ENCODE measurements around the gene WARS2. TPM values are rescaled to one million over a fixed set of nuclear protein-coding genes. Genes with fewer than 3 reads are reported as not detected.
A peak's percentile ranks its signal among the peaks of the same experiment; 100 is the strongest.

WARS2 gene
- total RNA-seq, result 10 to 100 TPM in 2 of 4 donors, 1 to 10 TPM in 2; 5.8 to 12.6 (median 10.0) TPM

DNA sequence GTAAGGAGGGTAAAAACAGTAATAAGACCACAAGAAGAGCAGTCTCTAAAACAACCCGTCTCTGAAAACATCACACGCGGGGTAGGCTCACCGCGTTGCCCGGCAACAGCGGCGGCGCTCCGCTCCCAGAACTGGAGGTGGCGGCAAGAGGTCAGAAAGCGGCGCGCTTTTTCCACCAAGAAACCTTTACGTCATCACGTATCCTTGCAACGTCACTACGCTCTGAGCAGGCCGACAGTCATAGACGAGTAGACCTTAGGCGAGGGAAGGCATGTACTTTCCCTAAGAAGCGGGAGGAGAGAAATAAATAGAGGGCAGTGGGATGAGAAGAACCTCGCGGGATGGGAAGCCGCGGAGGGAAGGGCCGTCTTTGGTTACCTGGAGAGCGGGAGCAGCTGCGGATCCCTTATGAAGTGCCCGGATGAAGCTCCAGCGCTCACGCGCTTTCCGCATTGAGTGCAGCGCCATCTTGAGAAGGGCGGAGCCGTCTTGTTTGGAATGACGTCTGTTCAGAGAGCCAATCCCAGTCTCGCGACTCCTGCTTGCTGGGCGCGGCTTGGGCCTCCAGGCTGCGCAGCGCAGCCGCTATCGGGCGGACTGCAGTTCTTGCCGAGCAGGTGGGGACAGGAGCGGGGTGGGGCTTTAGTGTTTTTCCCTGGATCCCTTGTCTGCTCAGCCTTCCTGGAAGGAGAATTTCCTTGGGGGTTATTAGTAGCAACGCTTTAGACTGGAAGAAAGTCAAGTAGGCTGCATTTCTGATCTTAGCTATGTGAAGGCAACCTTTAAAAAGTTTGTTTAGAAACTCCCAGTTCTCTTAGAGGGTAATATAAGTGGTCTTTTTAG, at the start of gene WARS2:
Gene WARS2, minus strand, starts transcription at position 477 of the 843 bp plus-strand sequence. Its CDS starts 9 bp downstream, at position 468.
- Histone ChIP-seq H3K4me1 (peaks cover 17 to 33% (median 24%) of the 10 kb centered on the region in 4 donors), H3K27me3 (no peaks in the 10 kb centered on the region), H3K27ac (replicated peaks in 1 of 4) (peak within 1 kb of the TSS; percentile 92 to 96 (median 94)), H3K4me3 (peak within 1 kb of the TSS; percentile 54 to 66 (median 62)), H3K9me3 (no peaks in the 10 kb centered on the region), H3K36me3 (peaks cover 0 to 12% (median 4%) of the 10 kb centered on the region in 4 donors)
- TF ChIP-seq, protein P1, sequence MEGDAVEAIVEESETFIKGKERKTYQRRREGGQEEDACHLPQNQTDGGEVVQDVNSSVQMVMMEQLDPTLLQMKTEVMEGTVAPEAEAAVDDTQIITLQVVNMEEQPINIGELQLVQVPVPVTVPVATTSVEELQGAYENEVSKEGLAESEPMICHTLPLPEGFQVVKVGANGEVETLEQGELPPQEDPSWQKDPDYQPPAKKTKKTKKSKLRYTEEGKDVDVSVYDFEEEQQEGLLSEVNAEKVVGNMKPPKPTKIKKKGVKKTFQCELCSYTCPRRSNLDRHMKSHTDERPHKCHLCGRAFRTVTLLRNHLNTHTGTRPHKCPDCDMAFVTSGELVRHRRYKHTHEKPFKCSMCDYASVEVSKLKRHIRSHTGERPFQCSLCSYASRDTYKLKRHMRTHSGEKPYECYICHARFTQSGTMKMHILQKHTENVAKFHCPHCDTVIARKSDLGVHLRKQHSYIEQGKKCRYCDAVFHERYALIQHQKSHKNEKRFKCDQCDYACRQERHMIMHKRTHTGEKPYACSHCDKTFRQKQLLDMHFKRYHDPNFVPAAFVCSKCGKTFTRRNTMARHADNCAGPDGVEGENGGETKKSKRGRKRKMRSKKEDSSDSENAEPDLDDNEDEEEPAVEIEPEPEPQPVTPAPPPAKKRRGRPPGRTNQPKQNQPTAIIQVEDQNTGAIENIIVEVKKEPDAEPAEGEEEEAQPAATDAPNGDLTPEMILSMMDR (IDR thresholded peaks at IDR 0.05), result no peak
- TF ChIP-seq EP300 (IDR thresholded peaks at IDR 0.05), result no peak
- peak; percentile 88 to 97 for TF ChIP-seq POLR2AphosphoS5 (IDR thresholded peaks at IDR 0.05)
- peak; percentile 40 for TF ChIP-seq POLR2A (IDR thresholded peaks at IDR 0.05; ENCODE audit: low read depth)
- 0% methylated on average over 47 of the region's 50 CpGs for WGBS
- peak; percentile 98 for DNase-seq (ENCODE audit: extremely low spot score)
- intact Hi-C loops (cut with DNase I), result loop anchor here (10.0 kb wide), 1 partner anchor 514 kb away; no protein-coding TSS in a partner anchor

- Histone ChIP-seq H3K27me3 (no peaks in the 10 kb centered on the region), H3K36me3 (no peaks in the 10 kb centered on the region), H3K9me3 (no peaks in the 10 kb centered on the region), H3K4me3 (no peak overlapping the region), H3K4me1 (no peaks in the 10 kb centered on the region), H3K27ac (replicated peaks in 1 of 4) (no peak overlapping the region)
- DNase-seq (ENCODE audit: extremely low spot score), result no peak
- TF ChIP-seq, protein P1 (IDR thresholded peaks at IDR 0.05), result no peak
- TF ChIP-seq EP300 (IDR thresholded peaks at IDR 0.05) (no peak), POLR2A (IDR thresholded peaks at IDR 0.05; ENCODE audit: low read depth) (no peak)
- 50% methylated on average over 3 of the region's 3 CpGs for WGBS
- intact Hi-C loops (cut with DNase I), result no loop called here
Measured at GRCh38 chr1:119188926-119189325, 48.5 kb upstream of the WARS2 start.

GRCh38 chr1:119187416-119187815, 47.0 kb upstream of the WARS2 start:
- WGBS, result 84% methylated on average over 2 of the region's 2 CpGs
- DNase-seq (ENCODE audit: extremely low spot score), result no peak
- Histone ChIP-seq H3K27ac (replicated peaks in 1 of 4) (no peak overlapping the region), H3K9me3 (no peaks in the 10 kb centered on the region), H3K4me3 (no peak overlapping the region), H3K4me1 (no peaks in the 10 kb centered on the region), H3K27me3 (no peaks in the 10 kb centered on the region), H3K36me3 (no peaks in the 10 kb centered on the region)
- intact Hi-C loops (cut with DNase I), result no loop called here
- no peak for TF ChIP-seq EP300 (IDR thresholded peaks at IDR 0.05)
- TF ChIP-seq, protein P1 (IDR thresholded peaks at IDR 0.05), result no peak

GRCh38 chr1:119186471-119186870, 46.0 kb upstream of the WARS2 start:
- no peak for DNase-seq (ENCODE audit: extremely low spot score)
- Histone ChIP-seq H3K36me3 (no peaks in the 10 kb centered on the region), H3K4me3 (no peak overlapping the region), H3K27me3 (no peaks in the 10 kb centered on the region), H3K27ac (replicated peaks in 1 of 4) (no peak overlapping the region), H3K4me1 (no peaks in the 10 kb centered on the region), H3K9me3 (no peaks in the 10 kb centered on the region)
- intact Hi-C loops (cut with DNase I), result no loop called here
- TF ChIP-seq POLR2AphosphoS5 (IDR thresholded peaks at IDR 0.05), result no peak
- no peak for TF ChIP-seq POLR2A (IDR thresholded peaks at IDR 0.05; ENCODE audit: low read depth)
- TF ChIP-seq EP300 (IDR thresholded peaks at IDR 0.05), result no peak
- TF ChIP-seq, protein P1 (IDR thresholded peaks at IDR 0.05), result no peak
- 96% methylated on average over 2 of the region's 2 CpGs for WGBS
